Skeletal muscle satellite cell (primary cell): ENCODE measurements around the gene ASB1.
A peak's percentile ranks its signal among the peaks of the same experiment; 100 is the strongest.
"Not testable (repeated sequence)": the region's sequence is repeated elsewhere in the genome, so short reads cannot be mapped to it uniquely, and the experiment has no call there.

Experiments used
- H3K27me3 ChIP-seq: 2 replicates; pipeline ENCODE4 v1.7.0; 2013; ENCODE audit warnings: low read length; ENCODE audit not compliant: control insufficient read depth, insufficient read depth
- H3K36me3 ChIP-seq: 2 replicates; pipeline ENCODE4 v1.7.0; 2013; ENCODE audit warnings: mild to moderate bottlenecking, control low read depth, low read length; ENCODE audit not compliant: insufficient read depth
- H3K4me1 ChIP-seq: 2 replicates; pipeline ENCODE4 v1.7.0; 2013; ENCODE audit warnings: low read length; ENCODE audit not compliant: control insufficient read depth, insufficient read depth
- H3K4me2 ChIP-seq: 2 replicates; pipeline ENCODE4 v1.7.0; 2013; ENCODE audit warnings: mild to moderate bottlenecking, low read length
- H3K4me3 ChIP-seq: 2 replicates; pipeline ENCODE4 v1.7.0; 2013; ENCODE audit warnings: low read length
- H3K9ac ChIP-seq: 2 replicates; pipeline ENCODE4 v1.7.0; 2013; ENCODE audit warnings: mild to moderate bottlenecking, low read depth, low read length, moderate library complexity
- H3K9me3 ChIP-seq: replicated peaks from 2 replicates; pipeline ENCODE4 v1.7.0; 2013; ENCODE audit warnings: mild to moderate bottlenecking, control low read depth, low read length

Gene ASB1

DNA sequence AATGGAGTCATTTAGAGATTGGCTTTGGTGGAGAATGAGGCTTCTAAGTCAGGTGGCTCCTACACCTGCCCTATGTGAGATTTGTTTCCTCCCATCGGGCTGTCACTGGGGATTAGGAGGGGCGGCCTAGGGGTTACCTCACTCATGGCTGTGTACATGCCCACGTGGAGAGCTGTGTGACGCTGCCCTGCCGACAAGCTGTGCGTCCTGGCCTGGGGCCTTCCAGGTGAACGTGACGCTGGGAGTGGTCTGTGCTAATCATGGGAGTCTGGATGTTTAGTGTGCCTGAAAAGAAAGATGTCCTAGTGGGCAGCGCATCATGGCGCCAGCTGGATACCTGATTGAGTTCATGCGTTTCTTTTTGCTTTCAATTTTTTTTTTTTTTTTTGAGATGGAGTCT lies 14.0 kb downstream of the ASB1 start:
- H3K9ac ChIP-seq: peak overlapping the region; percentile 53
- H3K9me3 ChIP-seq: no peaks in the 10 kb centered on the region
- H3K4me2 ChIP-seq: no peak overlapping the region
- H3K27me3 ChIP-seq: no peaks in the 10 kb centered on the region
- peaks cover 55% of the 10 kb centered on the region for H3K4me1 ChIP-seq
- H3K4me3 ChIP-seq: no peak overlapping the region
- peaks cover 56% of the 10 kb centered on the region for H3K36me3 ChIP-seq

DNA sequence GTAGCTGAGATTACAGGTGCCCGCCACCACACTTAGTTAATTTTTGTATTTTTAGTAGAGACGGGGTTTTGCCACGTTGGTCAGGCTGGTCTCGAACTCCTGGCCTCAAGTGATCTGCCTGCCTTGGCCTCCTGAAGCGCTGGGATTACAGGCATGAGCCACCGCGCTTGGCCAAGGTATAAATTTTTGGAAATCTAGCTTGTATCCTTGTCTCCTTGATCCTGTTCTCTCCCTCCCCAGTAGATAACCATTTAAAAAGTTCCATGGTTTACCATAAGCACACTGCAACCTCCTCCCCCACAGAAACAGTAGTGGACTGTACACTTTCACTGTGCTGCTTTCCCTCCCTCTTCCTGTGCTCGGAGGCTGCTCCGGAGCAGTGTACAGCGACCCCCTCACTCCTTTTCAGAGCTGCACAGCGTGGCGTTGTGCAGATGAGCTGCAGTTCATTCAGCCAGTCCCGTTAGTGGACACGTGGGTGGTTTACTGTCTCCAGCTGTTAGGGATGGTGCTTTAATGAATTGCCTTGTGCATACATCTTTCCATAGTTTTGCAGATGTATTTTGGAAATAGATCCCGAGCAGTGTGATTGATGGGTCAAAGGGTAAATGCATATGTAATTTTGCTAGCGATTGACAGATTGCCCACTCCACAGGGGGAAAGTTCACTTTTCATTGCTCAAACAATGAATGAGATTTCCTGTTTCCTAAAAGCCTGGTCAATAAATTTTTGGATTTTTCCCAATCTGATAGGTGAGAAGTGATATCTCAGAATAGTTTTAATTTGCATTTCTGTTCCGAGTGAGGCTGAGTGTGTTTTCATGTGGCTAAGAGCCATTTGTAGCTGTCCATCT lies 14.8 kb downstream of the ASB1 start:
- H3K9me3 ChIP-seq: no peaks in the 10 kb centered on the region
- no peak overlapping the region for H3K9ac ChIP-seq
- peaks cover 48% of the 10 kb centered on the region for H3K4me1 ChIP-seq
- H3K36me3 ChIP-seq: peaks cover 56% of the 10 kb centered on the region
- no peaks in the 10 kb centered on the region for H3K27me3 ChIP-seq
- no peak overlapping the region for H3K4me3 ChIP-seq
- H3K4me2 ChIP-seq: no peak overlapping the region

DNA sequence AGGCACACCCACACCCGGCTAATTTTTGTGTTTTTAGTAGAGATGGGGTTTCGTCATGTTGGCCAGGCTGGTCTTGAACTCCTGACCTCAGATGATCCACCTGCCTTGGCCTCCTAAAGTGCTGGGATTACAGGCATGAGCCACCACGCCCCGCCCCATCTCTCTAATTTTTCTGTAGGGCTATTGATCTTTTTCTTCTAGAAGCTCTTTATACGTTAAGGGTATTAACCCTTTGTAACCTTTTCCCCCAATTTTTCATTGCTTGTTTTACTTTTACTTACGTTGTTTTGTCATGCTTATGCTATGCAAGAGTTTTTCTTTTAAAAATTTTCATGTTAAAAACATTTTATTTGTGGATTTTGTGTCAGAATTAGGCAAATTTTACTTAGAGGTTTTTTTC lies 15.5 kb downstream of the ASB1 start:
- Histone ChIP-seq H3K9ac (peak overlapping the region; percentile 23), H3K4me1 (peaks cover 44% of the 10 kb centered on the region), H3K36me3 (peaks cover 61% of the 10 kb centered on the region)
- H3K4me3 ChIP-seq, H3K9me3 ChIP-seq, H3K4me2 ChIP-seq, H3K27me3 ChIP-seq: not testable (repeated sequence)

DNA sequence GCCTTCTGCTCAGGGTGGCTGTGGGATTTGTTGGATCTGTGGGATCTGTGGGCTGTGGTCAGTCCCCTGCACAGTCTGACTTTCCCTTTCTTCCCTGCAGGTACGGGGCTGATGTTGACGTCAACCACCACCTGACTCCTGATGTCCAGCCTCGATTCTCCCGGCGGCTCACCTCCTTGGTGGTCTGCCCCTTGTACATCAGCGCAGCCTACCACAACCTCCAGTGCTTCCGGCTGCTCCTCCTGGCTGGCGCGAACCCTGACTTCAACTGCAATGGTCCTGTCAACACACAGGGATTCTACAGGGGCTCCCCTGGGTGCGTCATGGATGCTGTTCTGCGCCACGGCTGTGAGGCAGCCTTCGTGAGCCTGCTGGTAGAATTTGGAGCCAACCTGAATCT lies 17.5 kb downstream of the ASB1 start:
- Histone ChIP-seq H3K4me2 (no peak overlapping the region), H3K4me3 (no peak overlapping the region), H3K27me3 (no peaks in the 10 kb centered on the region), H3K4me1 (peaks cover 36% of the 10 kb centered on the region), H3K36me3 (peaks cover 69% of the 10 kb centered on the region), H3K9ac (no peak overlapping the region), H3K9me3 (no peaks in the 10 kb centered on the region)

DNA sequence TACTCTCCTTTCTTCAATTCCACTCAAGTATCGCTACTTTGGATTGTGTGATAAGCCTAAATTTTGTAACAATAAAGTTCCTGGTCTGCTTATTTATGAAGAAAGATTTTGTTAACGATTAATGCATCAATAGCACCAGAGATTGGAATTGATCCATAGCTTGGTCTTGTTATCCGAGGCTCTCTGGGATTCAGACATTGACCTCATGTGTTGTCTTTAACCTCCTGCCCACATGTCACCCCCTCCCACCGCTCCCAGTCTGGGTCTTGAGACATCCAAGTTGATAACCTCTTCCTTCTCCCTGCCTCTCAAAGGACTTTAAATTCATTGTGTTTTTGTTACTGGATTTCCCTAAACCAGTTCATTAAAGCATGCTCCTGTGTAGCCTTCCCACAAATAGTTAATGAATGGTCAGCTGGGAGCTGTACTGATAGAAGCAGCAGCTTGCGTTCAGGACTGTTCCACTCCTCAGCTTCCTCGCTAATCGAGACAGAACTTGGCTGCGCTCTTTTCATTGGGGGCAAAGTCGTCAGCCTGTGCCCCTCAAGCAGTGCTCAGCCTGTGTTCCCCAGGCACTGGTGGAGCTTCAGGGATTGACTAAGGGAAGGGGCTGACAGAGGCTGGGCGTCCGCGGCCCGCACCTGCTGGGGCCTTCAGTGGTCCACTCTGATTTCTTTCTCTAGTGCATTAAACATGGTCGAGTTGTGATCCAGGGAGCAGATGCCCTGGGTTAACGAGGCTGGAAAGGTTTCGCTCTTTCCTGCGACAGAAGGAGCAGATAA lies 18.9 kb downstream of the ASB1 start:
- no peaks in the 10 kb centered on the region for H3K27me3 ChIP-seq
- no peak overlapping the region for H3K9ac ChIP-seq
- peaks cover 73% of the 10 kb centered on the region for H3K36me3 ChIP-seq
- peaks cover 30% of the 10 kb centered on the region for H3K4me1 ChIP-seq
- no peaks in the 10 kb centered on the region for H3K9me3 ChIP-seq
- H3K4me2 ChIP-seq: no peak overlapping the region
- H3K4me3 ChIP-seq: no peak overlapping the region

DNA sequence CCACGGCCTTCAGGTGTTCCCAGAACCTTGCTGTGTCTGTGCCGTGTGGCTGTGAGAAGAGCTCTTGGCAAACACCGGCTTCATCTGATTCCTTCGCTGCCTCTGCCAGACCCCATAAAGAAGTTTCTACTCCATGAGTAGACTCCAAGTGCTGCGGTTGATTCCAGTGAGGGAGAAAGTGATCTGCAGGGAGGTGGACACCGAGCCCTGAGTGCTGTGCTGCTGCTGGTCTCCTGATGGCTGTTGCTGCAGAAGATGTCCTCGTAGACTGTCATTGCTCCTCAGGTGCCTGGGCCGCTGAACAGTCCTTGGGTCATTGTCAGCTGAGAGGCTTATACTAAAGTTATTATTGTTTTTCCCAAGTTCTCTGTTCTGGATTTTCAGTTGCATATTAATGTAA lies 19.6 kb downstream of the ASB1 start:
- no peaks in the 10 kb centered on the region for H3K27me3 ChIP-seq
- peaks cover 77% of the 10 kb centered on the region for H3K36me3 ChIP-seq
- H3K4me1 ChIP-seq: peaks cover 25% of the 10 kb centered on the region
- H3K4me3 ChIP-seq: no peak overlapping the region
- no peaks in the 10 kb centered on the region for H3K9me3 ChIP-seq
- H3K9ac ChIP-seq: no peak overlapping the region
- no peak overlapping the region for H3K4me2 ChIP-seq

DNA sequence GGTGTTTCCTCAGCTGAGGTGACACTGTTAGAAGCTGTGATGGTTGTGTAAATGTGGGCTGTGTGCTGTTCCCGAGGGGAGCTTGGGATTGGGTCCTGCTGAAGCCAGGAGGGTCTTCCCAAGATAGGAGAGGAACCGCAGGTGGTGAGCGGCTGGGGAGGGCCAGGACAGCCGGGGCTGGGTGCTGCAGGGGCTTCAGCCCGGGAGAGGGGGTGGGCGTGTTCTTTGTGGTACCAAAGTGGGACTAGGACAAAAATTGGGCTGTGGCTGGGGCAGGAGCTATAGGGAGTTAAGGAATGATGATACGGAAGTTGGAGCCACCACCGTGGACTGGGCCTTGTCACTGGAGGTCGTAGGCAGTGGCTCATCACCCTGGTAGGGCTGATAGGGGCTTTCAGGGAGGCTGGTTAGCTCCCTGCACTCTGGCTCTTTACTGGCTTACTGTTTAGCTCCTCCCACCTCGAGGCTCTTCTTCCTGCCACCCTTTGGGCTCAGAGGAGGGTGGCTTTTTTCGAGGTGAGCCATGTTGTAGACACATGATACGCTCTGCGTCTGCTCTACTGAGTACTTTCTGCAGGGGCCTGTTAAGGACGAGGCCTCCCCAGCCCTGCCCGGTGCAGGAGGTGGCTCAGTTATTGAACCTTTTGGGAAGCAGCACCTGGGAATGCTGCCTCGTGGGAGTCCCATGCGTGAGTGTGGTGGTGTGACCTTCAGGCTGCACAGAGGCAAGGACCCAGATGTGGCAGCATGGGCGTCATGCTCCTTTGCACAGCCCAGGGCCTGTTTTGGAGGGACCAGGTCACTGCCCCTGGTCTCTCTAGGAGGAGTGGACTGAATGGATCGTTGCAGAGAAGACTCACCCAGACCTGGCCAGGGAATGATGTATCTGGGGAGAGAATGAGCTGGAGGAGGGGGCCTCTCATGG lies 21.6 kb downstream of the ASB1 start:
- Histone ChIP-seq H3K4me1 (peaks cover 11% of the 10 kb centered on the region), H3K27me3 (no peaks in the 10 kb centered on the region), H3K36me3 (peaks cover 94% of the 10 kb centered on the region), H3K9me3 (no peaks in the 10 kb centered on the region), H3K4me2 (no peak overlapping the region), H3K4me3 (no peak overlapping the region), H3K9ac (no peak overlapping the region)

DNA sequence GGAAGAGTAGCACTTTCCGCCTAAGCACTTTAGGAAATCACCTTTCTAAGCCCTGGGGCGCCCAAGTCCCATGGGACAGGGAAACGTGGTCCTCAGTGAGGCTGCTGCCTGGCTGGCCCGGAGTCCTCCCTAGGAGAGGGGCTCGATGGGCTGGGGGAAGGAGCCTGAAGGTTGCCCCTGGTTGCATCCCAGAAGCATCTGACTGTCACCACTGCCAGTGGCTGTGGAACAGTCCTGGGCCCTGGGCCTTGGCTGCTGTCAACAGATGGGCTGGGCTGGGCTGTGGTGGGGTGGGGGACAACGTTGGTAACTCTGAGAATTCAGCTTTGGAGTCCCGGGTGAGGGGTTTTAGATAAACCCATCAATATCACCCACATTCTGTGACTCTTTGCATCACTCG lies 22.5 kb downstream of the ASB1 start:
- Histone ChIP-seq H3K4me2 (no peak overlapping the region), H3K9me3 (no peaks in the 10 kb centered on the region), H3K9ac (no peak overlapping the region), H3K4me1 (peaks cover 11% of the 10 kb centered on the region), H3K27me3 (no peaks in the 10 kb centered on the region), H3K4me3 (no peak overlapping the region), H3K36me3 (peaks cover 86% of the 10 kb centered on the region)

DNA sequence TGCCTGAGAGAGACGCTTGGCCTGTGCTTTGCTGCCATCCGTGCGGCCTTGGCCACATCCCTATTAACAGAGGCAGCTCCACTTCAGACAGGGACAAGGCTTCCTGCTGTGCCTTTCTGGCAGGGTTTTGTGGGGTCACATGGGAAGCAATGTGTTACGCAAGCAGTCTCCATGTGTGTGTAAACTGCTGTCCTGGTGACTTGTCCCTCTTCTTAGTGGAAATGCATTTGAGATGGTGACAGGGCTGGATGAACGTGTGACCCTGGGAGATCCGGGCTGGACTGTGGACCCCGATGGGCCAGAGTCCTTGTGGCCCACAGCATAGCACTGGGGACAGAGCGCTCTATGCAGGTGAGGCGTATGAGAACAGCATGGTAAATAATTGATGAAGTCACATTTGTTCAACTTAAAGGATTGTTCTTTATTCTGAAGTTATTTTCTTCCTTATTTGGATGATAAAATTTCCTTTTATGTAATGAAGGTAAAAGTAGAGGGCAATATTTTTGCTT lies 23.2 kb downstream of the ASB1 start:
- H3K4me2 ChIP-seq: no peak overlapping the region
- no peak overlapping the region for H3K9ac ChIP-seq
- H3K4me1 ChIP-seq: peaks cover 11% of the 10 kb centered on the region
- no peak overlapping the region for H3K4me3 ChIP-seq
- H3K9me3 ChIP-seq: peaks cover 2% of the 10 kb centered on the region
- peaks cover 79% of the 10 kb centered on the region for H3K36me3 ChIP-seq
- no peaks in the 10 kb centered on the region for H3K27me3 ChIP-seq

DNA sequence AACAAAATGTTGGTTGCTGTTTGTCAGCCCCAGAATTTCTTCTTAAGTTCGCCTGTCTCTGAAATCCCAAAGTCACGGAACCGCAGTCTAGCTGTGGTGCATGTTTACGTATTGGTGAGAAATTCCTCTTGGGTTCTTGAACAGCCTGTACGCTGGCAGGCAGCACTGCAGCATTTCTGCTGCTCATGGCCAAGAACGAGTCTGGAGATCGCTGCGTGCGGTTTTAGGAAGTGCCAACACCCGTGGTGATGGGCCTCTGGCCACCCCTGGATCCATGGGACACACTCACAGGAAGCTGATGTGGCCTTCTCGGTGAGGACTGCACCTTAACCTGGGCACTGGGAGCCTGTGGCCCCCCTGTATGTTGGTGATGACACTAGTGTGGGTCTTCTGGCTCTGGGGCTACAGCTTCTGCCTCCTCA lies 23.7 kb downstream of the ASB1 start:
- peaks cover 74% of the 10 kb centered on the region for H3K36me3 ChIP-seq
- no peaks in the 10 kb centered on the region for H3K27me3 ChIP-seq
- H3K4me3 ChIP-seq: no peak overlapping the region
- H3K4me1 ChIP-seq: peaks cover 11% of the 10 kb centered on the region
- no peak overlapping the region for H3K4me2 ChIP-seq
- H3K9me3 ChIP-seq: peaks cover 2% of the 10 kb centered on the region
- no peak overlapping the region for H3K9ac ChIP-seq

DNA sequence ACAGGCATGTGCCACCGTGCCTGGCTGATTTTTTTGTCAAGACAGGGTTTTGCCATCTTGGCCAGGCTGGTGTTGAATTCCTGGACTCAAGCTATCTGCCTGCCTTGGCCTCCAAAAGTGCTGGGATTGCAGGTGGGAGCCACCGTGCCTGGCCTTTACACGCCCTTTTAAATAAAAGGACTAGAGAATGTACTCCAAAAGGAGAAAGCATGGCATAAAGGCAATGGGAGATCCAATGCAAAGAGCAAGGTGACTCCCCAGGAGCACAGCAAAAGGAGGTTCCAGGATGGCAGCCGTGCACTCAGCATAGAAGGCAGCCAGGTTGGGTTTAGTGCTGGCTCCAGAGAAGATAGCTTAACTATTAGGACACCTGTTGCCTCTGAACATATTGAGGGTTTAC lies 27.1 kb downstream of the ASB1 start:
- H3K9me3 ChIP-seq: peaks cover 2% of the 10 kb centered on the region
- H3K36me3 ChIP-seq: peaks cover 41% of the 10 kb centered on the region
- no peak overlapping the region for H3K4me2 ChIP-seq
- no peak overlapping the region for H3K9ac ChIP-seq
- H3K27me3 ChIP-seq: no peaks in the 10 kb centered on the region
- no peak overlapping the region for H3K4me3 ChIP-seq
- H3K4me1 ChIP-seq: peaks cover 18% of the 10 kb centered on the region
